ENCODE data around the gene CDK5RAP3. TPM values are rescaled to one million over a fixed set of nuclear protein-coding genes. Genes with fewer than 3 reads are reported as not detected.
"Not testable (repeated sequence)": the region's sequence is repeated elsewhere in the genome, so short reads cannot be mapped to it uniquely, and the experiment has no call there.

Gene CDK5RAP3
- total and polyA plus RNA-seq, 2 donors, result 125 to 684 TPM

- no peak for DNase-seq (ENCODE audit: low read depth in 6 of 9, low spot score in 9 of 9)
- Histone ChIP-seq H3K36me3 (ENCODE audit: control insufficient read depth in 2 of 2, insufficient read depth in 2 of 2, low read length in 1 of 2) (no peaks in the 10 kb centered on the region), H3K4me1 (ENCODE audit: control insufficient read depth in 2 of 2, insufficient read depth in 2 of 2, low read length in 2 of 2) (peaks cover 7 to 16% of the 10 kb centered on the region in 2 donors), H3K9me3 (ENCODE audit: control insufficient read depth in 2 of 2, insufficient read depth in 1 of 2, low read length in 1 of 2) (no peaks in the 10 kb centered on the region), H3K4me3 (ENCODE audit: low read length in 2 of 2) (no peak overlapping the region), H3K27me3 (ENCODE audit: control insufficient read depth in 2 of 2, insufficient read depth in 1 of 2, low read length in 1 of 2) (no peaks in the 10 kb centered on the region), H3K27ac (ENCODE audit: low read depth in 1 of 2, low read length in 1 of 2) (no peak overlapping the region)
- 62% methylated on average over 4 of the region's 4 CpGs for WGBS
These were observed 28.7 kb downstream of the CDK5RAP3 start for GRCh38 chr17:47999582-47999981.

- Histone ChIP-seq H3K27ac (ENCODE audit: low read depth in 1 of 2, low read length in 1 of 2) (no peak overlapping the region), H3K9me3 (ENCODE audit: control insufficient read depth in 2 of 2, insufficient read depth in 1 of 2, low read length in 1 of 2) (no peaks in the 10 kb centered on the region), H3K27me3 (ENCODE audit: control insufficient read depth in 2 of 2, insufficient read depth in 1 of 2, low read length in 1 of 2) (no peaks in the 10 kb centered on the region), H3K4me3 (ENCODE audit: low read length in 2 of 2) (no peak overlapping the region), H3K36me3 (ENCODE audit: control insufficient read depth in 2 of 2, insufficient read depth in 2 of 2, low read length in 1 of 2) (no peaks in the 10 kb centered on the region), H3K4me1 (ENCODE audit: control insufficient read depth in 2 of 2, insufficient read depth in 2 of 2, low read length in 2 of 2) (peaks cover 7 to 16% of the 10 kb centered on the region in 2 donors)
- DNase-seq (ENCODE audit: low read depth in 6 of 9, low spot score in 9 of 9), result no peak
- WGBS, result 94% methylated on average over 1 of the region's 1 CpG
These were observed 30.3 kb downstream of the CDK5RAP3 start for GRCh38 chr17:48001197-48001596.

GRCh38 chr17:48001657-48002056, 30.7 kb downstream of the CDK5RAP3 start:
- not testable (repeated sequence) for H3K4me3 ChIP-seq (ENCODE audit: low read length in 2 of 2); DNase-seq (ENCODE audit: low read depth in 6 of 9, low spot score in 9 of 9); H3K27me3 ChIP-seq (ENCODE audit: control insufficient read depth in 2 of 2, insufficient read depth in 1 of 2, low read length in 1 of 2); H3K27ac ChIP-seq (ENCODE audit: low read depth in 1 of 2, low read length in 1 of 2); H3K9me3 ChIP-seq (ENCODE audit: control insufficient read depth in 2 of 2, insufficient read depth in 1 of 2, low read length in 1 of 2); H3K36me3 ChIP-seq (ENCODE audit: control insufficient read depth in 2 of 2, insufficient read depth in 2 of 2, low read length in 1 of 2)
- H3K4me1 ChIP-seq (ENCODE audit: control insufficient read depth in 2 of 2, insufficient read depth in 2 of 2, low read length in 2 of 2), result peaks cover 7 to 16% of the 10 kb centered on the region in 2 donors
- WGBS, result over 99% methylated on average over 5 of the region's 5 CpGs

- 38% methylated on average over 4 of the region's 4 CpGs for WGBS
- no peaks in the 10 kb centered on the region for H3K27me3 ChIP-seq (ENCODE audit: control insufficient read depth in 2 of 2, insufficient read depth in 1 of 2, low read length in 1 of 2)
- H3K4me3 ChIP-seq (ENCODE audit: low read length in 2 of 2), result no peak overlapping the region
- H3K4me1 ChIP-seq (ENCODE audit: control insufficient read depth in 2 of 2, insufficient read depth in 2 of 2, low read length in 2 of 2), result peaks cover 7 to 16% of the 10 kb centered on the region in 2 donors
- peak overlapping the region; percentile 10 to 18 for H3K27ac ChIP-seq (ENCODE audit: low read depth in 1 of 2, low read length in 1 of 2)
- no peaks in the 10 kb centered on the region for H3K36me3 ChIP-seq (ENCODE audit: control insufficient read depth in 2 of 2, insufficient read depth in 2 of 2, low read length in 1 of 2)
- no peaks in the 10 kb centered on the region for H3K9me3 ChIP-seq (ENCODE audit: control insufficient read depth in 2 of 2, insufficient read depth in 1 of 2, low read length in 1 of 2)
- peak in 1 of 9 donors; percentile 44 for DNase-seq (ENCODE audit: low read depth in 6 of 9, low spot score in 9 of 9)
These were observed 31.5 kb downstream of the CDK5RAP3 start for GRCh38 chr17:48002266-48002915.

- Histone ChIP-seq H3K4me1 (ENCODE audit: control insufficient read depth in 2 of 2, insufficient read depth in 2 of 2, low read length in 2 of 2) (peaks cover 7 to 16% of the 10 kb centered on the region in 2 donors), H3K4me3 (ENCODE audit: low read length in 2 of 2) (no peak overlapping the region), H3K9me3 (ENCODE audit: control insufficient read depth in 2 of 2, insufficient read depth in 1 of 2, low read length in 1 of 2) (no peaks in the 10 kb centered on the region), H3K36me3 (ENCODE audit: control insufficient read depth in 2 of 2, insufficient read depth in 2 of 2, low read length in 1 of 2) (no peaks in the 10 kb centered on the region), H3K27me3 (ENCODE audit: control insufficient read depth in 2 of 2, insufficient read depth in 1 of 2, low read length in 1 of 2) (no peaks in the 10 kb centered on the region), H3K27ac (ENCODE audit: low read depth in 1 of 2, low read length in 1 of 2) (no peak overlapping the region)
- 81% methylated on average over 7 of the region's 7 CpGs for WGBS
- no peak for DNase-seq (ENCODE audit: low read depth in 6 of 9, low spot score in 9 of 9)
These were observed 32.1 kb downstream of the CDK5RAP3 start for GRCh38 chr17:48002916-48003416.

GRCh38 chr17:48003417-48004151, 32.7 kb downstream of the CDK5RAP3 start:
- 95% methylated on average over 17 of the region's 17 CpGs for WGBS
- Histone ChIP-seq H3K27ac (ENCODE audit: low read depth in 1 of 2, low read length in 1 of 2) (no peak overlapping the region), H3K4me3 (ENCODE audit: low read length in 2 of 2) (no peak overlapping the region), H3K4me1 (ENCODE audit: control insufficient read depth in 2 of 2, insufficient read depth in 2 of 2, low read length in 2 of 2) (peaks cover 7 to 16% of the 10 kb centered on the region in 2 donors), H3K36me3 (ENCODE audit: control insufficient read depth in 2 of 2, insufficient read depth in 2 of 2, low read length in 1 of 2) (no peaks in the 10 kb centered on the region), H3K9me3 (ENCODE audit: control insufficient read depth in 2 of 2, insufficient read depth in 1 of 2, low read length in 1 of 2) (no peaks in the 10 kb centered on the region), H3K27me3 (ENCODE audit: control insufficient read depth in 2 of 2, insufficient read depth in 1 of 2, low read length in 1 of 2) (no peaks in the 10 kb centered on the region)
- DNase-seq (ENCODE audit: low read depth in 6 of 9, low spot score in 9 of 9), result no peak

GRCh38 chr17:48004983-48005382, 34.1 kb downstream of the CDK5RAP3 start:
- H3K36me3 ChIP-seq (ENCODE audit: control insufficient read depth in 2 of 2, insufficient read depth in 2 of 2, low read length in 1 of 2), result no peaks in the 10 kb centered on the region
- H3K27me3 ChIP-seq (ENCODE audit: control insufficient read depth in 2 of 2, insufficient read depth in 1 of 2, low read length in 1 of 2), result no peaks in the 10 kb centered on the region
- H3K27ac ChIP-seq (ENCODE audit: low read depth in 1 of 2, low read length in 1 of 2), result no peak overlapping the region
- 85% methylated on average over 3 of the region's 3 CpGs for WGBS
- H3K9me3 ChIP-seq (ENCODE audit: control insufficient read depth in 2 of 2, insufficient read depth in 1 of 2, low read length in 1 of 2), result no peaks in the 10 kb centered on the region
- DNase-seq (ENCODE audit: low read depth in 6 of 9, low spot score in 9 of 9), result no peak
- peaks cover 7 to 16% of the 10 kb centered on the region in 2 donors for H3K4me1 ChIP-seq (ENCODE audit: control insufficient read depth in 2 of 2, insufficient read depth in 2 of 2, low read length in 2 of 2)
- no peak overlapping the region for H3K4me3 ChIP-seq (ENCODE audit: low read length in 2 of 2)

- no peaks in the 10 kb centered on the region for H3K9me3 ChIP-seq (ENCODE audit: control insufficient read depth in 2 of 2, insufficient read depth in 1 of 2, low read length in 1 of 2)
- H3K4me1 ChIP-seq (ENCODE audit: control insufficient read depth in 2 of 2, insufficient read depth in 2 of 2, low read length in 2 of 2), result peaks cover 12 to 27% of the 10 kb centered on the region in 2 donors
- no peak overlapping the region for H3K27ac ChIP-seq (ENCODE audit: low read depth in 1 of 2, low read length in 1 of 2)
- no peaks in the 10 kb centered on the region for H3K36me3 ChIP-seq (ENCODE audit: control insufficient read depth in 2 of 2, insufficient read depth in 2 of 2, low read length in 1 of 2)
- 97% methylated on average over 12 of the region's 12 CpGs for WGBS
- no peak overlapping the region for H3K4me3 ChIP-seq (ENCODE audit: low read length in 2 of 2)
- DNase-seq (ENCODE audit: low read depth in 6 of 9, low spot score in 9 of 9), result no peak
- H3K27me3 ChIP-seq (ENCODE audit: control insufficient read depth in 2 of 2, insufficient read depth in 1 of 2, low read length in 1 of 2), result peaks cover 0 to 5% of the 10 kb centered on the region in 2 donors
These were observed 36.2 kb downstream of the CDK5RAP3 start for GRCh38 chr17:48006936-48007709.

GRCh38 chr17:48010193-48010592, 39.3 kb downstream of the CDK5RAP3 start:
- Histone ChIP-seq H3K27me3 (ENCODE audit: control insufficient read depth in 2 of 2, insufficient read depth in 1 of 2, low read length in 1 of 2) (peaks cover 0 to 24% of the 10 kb centered on the region in 2 donors), H3K9me3 (ENCODE audit: control insufficient read depth in 2 of 2, insufficient read depth in 1 of 2, low read length in 1 of 2) (no peaks in the 10 kb centered on the region), H3K27ac (ENCODE audit: low read depth in 1 of 2, low read length in 1 of 2) (no peak overlapping the region), H3K4me3 (ENCODE audit: low read length in 2 of 2) (no peak overlapping the region), H3K36me3 (ENCODE audit: control insufficient read depth in 2 of 2, insufficient read depth in 2 of 2, low read length in 1 of 2) (no peaks in the 10 kb centered on the region), H3K4me1 (ENCODE audit: control insufficient read depth in 2 of 2, insufficient read depth in 2 of 2, low read length in 2 of 2) (peaks cover 10 to 27% of the 10 kb centered on the region in 2 donors)
- WGBS, result 97% methylated on average over 3 of the region's 3 CpGs
- no peak for DNase-seq (ENCODE audit: low read depth in 6 of 9, low spot score in 9 of 9)

All from thymus (tissue), 11 donors.